Activated CD4-positive, CD25-positive, alpha-beta regulatory T cell treated with anti-CD3 and anti-CD28 coated beads, Interleukin-2, amount 50 U/mL, for 72 hours (primary cell): ENCODE results near the gene ATG4B.
"Not testable (repeated sequence)": the region's sequence is repeated elsewhere in the genome, so short reads cannot be mapped to it uniquely, and the experiment has no call there.

Experiments used
- DNase-seq: peaks from one replicate; pipeline ENCODE4 v3.0.0; 2021

The ATG4B gene

DNA sequence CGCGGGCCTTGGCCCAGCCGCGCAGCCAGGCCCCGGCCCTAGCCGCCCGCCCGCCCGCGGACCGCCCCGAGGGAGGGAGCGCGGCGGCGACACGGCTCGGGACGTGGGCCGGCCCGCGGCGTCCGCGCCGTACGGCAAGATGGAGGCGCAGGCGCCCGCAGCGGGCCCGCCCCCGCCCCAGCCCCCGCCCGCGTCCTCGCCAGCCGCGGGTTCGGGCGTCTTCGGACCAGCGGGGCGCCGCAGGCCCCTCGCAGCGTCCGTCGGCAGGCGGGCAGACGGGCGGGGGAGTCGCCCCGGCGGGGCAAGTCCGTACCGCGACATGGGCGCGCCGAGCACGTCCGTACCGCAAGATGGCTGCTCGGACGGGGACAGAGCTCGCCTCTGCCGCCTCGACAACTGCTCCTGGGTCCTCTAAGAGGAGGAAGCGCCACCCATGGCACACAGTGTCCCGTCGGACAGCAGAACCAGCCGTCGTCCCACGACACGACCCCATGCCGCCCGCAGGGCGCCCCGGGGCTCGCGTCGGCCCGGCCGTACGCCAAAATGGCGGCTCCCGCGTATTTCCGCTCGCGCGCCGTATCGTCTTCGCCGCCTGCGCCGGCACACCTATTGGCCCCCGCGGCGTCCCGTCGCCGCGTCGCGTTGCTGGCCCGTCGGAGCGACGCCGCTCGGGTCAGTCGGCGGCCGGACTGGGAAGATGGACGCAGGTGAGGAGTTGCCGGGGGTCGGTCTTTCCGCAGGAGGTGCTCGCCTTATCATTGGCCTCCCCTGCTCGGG, at the start of gene ATG4B, which contains the start of gene THAP4:
ATG4B (plus strand) TSS at position 676 of the 777 bp plus-strand sequence; CDS start at position 698, 22 bp downstream.
THAP4 (minus strand) TSS at position 141 of the 777 bp plus-strand sequence. CDS start 141 bp downstream, outside the sequence.
- DNase-seq = peak; percentile 78

DNA sequence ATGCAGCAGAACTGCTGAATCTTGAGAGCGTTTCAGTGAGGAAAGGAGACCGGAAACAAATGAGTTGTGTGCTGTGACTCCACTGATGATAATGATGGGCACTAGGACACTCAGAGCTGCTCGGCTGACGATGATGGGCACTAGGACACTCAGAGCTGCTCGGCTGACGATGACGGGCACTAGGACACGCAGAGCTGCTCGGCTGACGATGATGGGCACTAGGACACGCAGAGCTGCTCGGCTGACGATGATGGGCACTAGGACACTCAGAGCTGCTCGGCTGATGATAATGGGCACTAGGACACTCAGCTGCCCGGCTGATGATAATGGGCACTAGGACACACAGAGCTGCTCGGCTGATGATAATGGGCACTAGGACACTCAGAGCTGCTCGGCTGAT, 47.6 kb upstream of the ATG4B start:
- DNase-seq = not testable (repeated sequence)

- not testable (repeated sequence) for DNase-seq
Observed at GRCh38 chr2:241590496-241591455, 46.7 kb upstream of the ATG4B start.

DNA sequence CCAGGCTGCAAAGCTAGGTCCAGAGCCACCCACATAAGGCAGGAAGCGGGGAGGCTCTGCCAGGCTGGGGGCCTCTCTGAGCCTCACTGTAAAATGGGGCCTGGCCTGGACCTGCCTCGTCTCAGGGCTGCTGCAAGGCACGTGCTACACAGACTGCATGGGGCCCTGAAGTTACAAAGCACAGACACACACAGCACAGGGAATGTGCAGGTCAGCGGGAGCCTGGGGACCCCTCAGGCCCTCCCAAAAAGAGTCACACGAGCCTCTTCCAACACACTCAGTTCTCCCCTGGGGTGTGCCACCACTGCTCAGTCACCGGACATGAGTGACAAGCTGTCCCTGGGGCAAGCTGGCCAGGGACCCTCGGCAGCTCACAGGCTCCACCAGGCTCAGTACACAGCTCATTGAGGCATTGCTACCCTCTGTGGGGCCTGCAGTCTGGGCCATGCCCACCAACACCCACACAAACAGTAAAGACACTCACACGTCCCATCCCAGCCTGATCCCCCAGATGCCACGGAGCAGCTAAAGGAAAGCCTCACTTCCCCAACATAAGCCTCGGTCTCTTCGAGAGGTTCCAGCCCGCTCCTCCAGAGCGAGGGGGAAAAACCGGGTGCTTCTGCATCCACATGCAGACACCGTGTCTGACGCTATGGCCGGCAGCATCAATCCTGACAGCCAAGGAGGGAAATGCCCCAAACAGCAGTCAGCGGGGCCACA, 45.2 kb upstream of the ATG4B start:
- DNase-seq = no peak

GRCh38 chr2:241593271-241593670, 44.2 kb upstream of the ATG4B start:
- DNase-seq = no peak

DNA sequence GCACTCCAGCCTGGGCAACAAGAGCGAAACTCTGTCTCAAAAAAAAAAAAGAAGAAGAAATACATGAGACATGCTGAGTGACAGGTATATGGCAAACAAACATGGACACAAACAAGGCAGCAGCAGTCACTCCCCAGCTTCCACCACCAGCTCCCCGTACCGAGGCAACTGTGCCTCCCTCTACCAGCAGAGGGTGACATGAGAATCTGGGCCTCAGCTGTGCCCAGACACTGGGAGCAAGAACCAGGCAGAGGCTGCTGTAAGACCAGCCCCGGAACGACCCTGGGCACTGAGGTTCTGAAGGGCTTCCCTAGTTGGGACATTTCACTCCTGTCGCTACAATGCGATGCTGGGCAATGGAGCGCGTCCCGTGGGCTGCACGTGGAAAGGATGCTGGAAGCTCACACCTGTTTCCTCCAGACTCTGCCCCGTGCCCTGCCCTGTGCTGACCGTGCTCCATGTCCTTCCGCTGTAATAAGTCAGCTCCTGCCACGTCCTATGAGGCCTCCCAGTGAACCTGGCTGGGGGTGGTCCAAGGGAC, 41.8 kb upstream of the ATG4B start:
- no peak for DNase-seq

GRCh38 chr2:241597561-241597960, 39.9 kb upstream of the ATG4B start:
- no peak for DNase-seq

DNA sequence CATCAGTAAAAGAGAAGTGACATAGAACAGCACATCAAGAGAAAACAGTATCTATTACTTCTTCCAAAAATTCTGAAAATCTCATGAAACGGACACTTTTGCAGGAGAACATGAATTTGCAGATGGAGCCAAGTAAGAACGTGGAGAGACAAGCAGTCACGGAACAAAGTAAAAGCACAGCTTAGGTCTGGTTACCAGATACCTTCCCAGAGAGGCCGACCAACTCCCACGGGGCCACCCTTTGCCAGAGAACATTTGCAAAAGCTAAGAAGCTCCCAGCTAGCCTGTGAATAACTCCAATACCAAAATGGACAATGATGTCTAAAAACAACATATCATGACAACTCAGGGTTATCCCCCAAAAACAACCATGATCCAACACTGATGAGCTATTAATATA, 39.4 kb upstream of the ATG4B start:
- DNase-seq = no peak

- no peak for DNase-seq
Observed at GRCh38 chr2:241598487-241598886, 39.0 kb upstream of the ATG4B start.

- no peak for DNase-seq
Observed at GRCh38 chr2:241599615-241600014, 37.9 kb upstream of the ATG4B start.

DNA sequence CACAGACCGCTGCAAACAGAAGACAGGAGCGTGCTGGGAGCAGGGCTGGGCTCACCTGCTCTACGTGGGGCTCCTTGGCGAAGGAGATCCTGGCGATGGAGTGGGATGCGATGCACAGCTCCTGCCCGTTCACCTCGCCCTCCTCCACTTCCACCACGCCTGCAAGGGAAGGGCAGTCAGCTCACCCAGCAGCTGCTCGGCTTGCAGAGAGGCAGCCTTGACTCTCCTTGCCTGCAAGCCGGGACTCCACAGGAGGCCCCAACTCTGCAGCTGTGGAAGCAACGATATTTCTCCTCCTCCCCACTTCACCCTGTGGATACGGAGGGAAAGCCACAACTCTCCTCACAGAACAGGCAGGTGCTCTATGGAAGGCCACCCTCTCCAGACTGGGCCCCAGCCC, 35.7 kb upstream of the ATG4B start:
- DNase-seq = no peak

DNA sequence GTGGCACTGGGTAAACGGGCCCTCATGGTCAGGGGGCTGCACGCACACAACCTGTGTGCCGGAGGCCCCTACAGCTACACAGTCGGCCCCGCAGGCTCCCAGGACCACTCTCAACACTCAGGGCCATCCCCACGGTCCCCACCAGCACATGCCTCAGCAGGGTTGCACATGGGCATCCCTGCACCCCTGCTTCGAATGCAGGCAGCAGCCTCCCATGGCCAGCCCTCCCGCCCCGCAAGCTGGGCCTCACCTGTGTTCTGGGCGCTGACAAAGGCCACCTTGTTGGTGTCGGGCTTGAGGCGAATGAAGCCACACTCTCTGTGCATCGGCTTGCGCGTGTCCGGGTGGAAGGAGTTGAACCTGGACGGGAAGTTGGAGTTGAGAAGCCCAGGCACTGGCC, 34.8 kb upstream of the ATG4B start:
- DNase-seq = no peak

GRCh38 chr2:241603686-241604085, 33.8 kb upstream of the ATG4B start:
- DNase-seq = no peak

GRCh38 chr2:241606186-241606585, 31.3 kb upstream of the ATG4B start:
- DNase-seq = no peak

DNA sequence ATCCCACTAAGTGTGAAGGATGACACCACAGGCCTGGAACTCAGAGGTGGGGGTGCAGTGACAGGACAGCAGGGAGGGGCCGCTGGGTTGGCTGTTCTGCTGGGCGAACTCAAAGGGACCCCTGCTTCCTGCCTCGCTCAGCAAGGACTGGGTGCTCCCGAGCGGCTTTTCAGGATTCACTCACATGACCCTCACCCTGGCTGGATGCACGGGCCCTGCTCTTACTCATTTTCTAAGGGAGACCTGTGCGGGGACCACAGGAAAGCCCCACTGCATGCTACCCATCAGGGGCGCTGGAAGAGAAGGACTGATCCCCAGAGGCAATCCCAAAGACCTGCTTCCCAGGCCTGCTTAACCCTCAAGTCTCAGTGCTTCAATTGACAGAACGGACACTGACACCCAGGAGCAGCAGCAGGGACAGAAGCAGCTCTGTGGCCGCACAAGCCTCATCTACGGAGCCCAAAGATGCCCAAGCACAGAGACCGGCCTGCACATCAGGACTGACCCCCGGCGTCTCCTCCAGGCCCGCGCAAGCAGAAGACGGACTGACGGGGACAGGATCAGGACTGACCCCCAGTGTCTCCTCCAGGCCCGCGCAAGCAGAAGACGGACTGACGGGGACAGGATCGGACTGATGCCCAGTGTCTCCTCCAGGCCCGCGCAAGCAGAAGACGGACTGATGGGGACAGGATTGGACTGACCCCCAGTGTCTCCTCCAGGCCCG, 30.2 kb upstream of the ATG4B start:
- DNase-seq = no peak

DNA sequence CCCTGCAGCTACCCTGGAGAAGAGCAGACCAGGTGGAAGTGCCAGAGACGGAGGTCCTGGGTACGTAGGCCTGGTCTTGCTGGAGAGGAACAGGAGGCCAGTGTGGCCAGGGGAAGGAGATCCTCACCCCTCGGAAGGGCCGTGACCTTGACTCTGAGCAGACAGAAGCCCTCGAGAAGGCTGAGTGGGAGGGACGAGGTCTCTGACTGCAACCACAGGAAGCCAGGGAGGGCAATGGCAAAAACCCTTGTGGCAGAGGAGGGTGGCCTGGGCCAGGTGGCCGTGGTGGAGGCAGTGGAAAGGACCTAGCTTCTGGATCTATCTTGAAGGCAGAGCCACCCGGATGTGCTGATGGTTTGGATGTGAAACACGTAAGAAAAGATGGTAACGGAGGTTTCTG, 28.6 kb upstream of the ATG4B start:
- DNase-seq = no peak

GRCh38 chr2:241609859-241610793, 27.4 kb upstream of the ATG4B start:
- peak; percentile 82 for DNase-seq

GRCh38 chr2:241611062-241611461, 26.4 kb upstream of the ATG4B start:
- no peak for DNase-seq

DNA sequence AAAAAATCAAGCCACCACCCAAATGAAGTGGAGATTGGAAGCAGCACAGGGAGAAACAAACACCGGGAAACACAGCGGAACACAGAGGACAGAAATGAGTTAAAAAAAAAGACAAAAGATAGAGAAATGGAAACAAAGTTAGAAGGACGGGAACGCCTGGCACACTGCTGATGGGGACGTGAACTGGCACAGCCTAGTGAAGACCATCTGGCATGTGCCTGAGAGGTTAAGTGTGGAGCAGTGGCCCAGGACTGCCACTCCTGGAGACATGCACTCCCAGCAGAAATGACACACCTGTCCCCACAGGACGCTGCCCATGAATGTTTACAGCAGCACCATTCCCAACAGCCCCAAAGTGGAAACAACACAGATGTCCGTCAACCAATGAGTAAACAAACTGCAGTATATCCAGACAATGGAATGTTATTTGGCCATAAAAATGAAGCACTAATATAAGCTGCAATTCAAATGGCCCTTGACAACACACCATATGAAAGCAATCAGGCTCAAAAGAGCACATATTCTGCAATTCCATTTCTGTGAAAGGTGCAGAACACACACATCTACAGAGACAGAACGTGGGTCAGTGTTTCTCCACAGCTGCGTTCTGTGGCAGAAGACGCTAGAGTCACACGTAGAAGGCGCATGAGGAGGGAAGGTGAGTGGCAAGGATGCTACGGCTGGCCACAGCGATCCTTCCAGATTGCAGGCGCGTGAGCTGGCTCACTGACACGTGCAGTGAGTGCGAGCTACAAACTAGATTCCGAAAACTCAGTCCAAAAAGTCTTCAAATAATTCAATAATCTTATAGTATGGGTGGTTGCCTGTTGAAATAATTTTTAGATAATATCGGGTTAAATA, 25.1 kb upstream of the ATG4B start:
- no peak for DNase-seq
